SIG-M5 treated with dmso at 0.1 percent for 504 hours (cell line): ENCODE measurements around the gene TIAL1.
"Not testable (repeated sequence)": the region's sequence is repeated elsewhere in the genome, so short reads cannot be mapped to it uniquely, and the experiment has no call there.

Experiments
- DNase-seq: peaks from one replicate; lab custom pipeline; 2025; ENCODE audit not compliant: unreplicated experiment; lab: John Stamatoyannopoulos, UW

Gene TIAL1

GRCh38 chr10:119532251-119532650, 64.5 kb downstream of the TIAL1 start:
- not testable (repeated sequence) for DNase-seq

DNA sequence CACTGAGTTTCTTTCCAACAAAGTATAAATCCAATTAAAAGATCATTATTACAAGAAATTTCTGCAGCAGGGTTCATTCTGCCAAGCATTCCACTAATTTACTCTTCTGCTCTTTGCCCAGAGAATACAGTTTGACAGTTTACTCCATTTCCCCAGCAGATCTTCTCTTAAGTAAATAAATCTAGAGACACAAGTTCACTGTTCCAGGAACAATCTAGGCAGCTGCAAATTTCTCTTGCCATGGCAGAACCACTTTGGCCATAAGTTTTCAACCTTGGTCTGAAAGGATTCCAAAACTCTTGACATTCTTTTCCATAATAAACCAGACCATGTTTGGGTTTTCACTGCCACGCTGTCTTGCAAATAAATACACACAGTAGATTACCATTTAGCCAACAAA, 65.7 kb downstream of the TIAL1 start:
- no peak for DNase-seq

DNA sequence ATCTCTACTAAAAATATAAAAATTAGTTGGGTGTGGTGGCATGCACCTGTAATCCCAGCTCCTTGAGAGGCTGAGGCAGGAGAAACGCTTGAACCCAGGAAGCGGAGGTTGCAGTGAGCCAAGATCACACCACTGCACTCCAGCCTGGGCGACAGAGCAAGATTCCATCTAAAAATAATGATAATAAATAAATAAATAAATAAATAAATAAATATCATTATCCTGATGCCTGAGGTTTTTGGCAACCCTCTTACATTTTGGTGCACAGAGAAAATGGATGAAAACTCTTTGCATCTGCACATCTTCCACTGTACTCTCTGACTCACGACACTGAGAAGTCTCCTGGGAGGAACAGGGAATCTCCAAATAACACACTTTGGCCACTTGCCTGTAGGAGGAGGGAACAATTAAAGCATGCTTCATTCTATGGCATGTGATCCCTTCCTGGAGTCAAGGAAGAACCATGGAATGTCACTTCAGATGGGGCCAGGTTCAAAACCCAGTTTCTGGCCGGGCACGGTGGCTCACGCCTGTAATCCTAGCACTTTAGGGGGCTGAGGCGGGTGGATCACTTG, 68.0 kb downstream of the TIAL1 start:
- DNase-seq = not testable (repeated sequence)

DNA sequence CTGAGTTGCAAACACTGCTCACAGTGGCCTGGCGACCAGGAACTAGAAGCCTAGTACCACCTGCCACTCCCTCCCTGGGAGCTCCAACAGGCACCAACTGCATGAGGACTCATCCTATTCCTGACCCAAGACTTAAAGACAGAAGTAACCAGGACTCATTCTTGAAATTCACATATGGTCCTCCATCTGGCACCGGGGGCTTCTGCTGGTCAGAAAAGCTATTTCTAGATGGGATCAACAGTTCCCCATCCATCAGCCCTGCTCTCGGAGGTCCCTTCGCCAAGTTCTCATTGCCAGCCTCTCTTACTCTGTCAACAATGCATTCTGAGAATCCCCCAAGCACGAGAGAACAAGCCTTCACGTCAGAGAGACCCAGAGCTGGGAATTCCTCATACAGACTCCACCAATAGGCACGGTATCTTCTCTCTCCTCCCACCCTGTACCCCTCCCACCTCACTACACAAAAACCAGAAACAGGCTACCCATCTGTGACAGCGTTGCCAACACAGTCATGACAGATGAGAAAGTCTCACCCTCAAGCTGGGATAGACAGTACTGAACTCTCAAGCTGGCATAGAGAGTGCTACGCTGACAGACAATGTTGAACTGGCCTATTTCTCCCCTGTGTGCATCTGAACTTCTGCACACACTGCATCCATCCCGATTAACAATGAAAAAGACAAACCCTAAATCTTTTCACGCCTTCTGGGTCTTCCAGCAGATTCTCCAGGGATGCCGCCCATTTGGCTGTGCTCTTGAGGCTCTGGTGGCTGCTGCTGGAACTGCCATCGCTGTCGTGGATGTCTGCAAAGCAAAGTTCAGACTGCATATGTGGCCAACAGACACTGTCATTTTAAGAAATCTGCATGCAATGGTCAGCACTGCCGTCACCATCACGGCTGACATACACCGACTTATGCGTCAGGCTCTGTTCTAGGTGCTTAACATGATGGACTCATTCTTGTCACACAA, 69.9 kb downstream of the TIAL1 start:
- no peak for DNase-seq

DNA sequence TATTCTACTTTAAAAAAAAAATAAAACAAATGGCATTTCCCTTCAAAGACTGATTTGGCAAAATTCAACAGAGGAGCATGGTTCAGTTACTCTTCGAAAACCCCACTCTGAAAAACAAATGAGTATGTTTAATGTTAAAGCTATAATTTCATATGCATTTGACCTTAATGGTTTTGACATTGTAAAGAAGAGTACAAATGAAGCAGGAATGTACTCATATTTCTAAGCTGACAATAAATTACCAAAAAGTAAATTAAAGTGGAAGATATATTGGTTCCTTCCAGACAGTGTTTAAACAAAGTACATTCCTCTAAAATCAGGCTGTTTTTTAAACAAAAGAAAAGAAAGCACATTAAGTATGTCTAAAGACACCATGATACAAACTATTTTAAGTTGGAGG, 70.6 kb downstream of the TIAL1 start:
- no peak for DNase-seq

- DNase-seq = no peak
Observed at GRCh38 chr10:119525116-119525515, 71.6 kb downstream of the TIAL1 start.

- no peak for DNase-seq
Observed at GRCh38 chr10:119524720-119525070, 72.1 kb downstream of the TIAL1 start.

GRCh38 chr10:119523895-119524719, 72.7 kb downstream of the TIAL1 start:
- no peak for DNase-seq
